Heart left ventricle (tissue), 16 donors: ENCODE results near the gene LRFN5. TPM values are rescaled to one million over a fixed set of nuclear protein-coding genes. Genes with fewer than 3 reads are reported as not detected.

ENCODE experiments used
- ATAC-seq, 4 donors: fragments of 200-7000 bp; cut with Tn5 transposase; one replicate each; pipeline ENCODE4 v1.9.1; 2020 to 2022; ENCODE audit warnings: moderate library complexity in 4 of 4, mild to moderate bottlenecking in 3 of 4, moderate number of reproducible peaks in 1 of 4
- DNase-seq, 5 donors: peaks; one replicate each; pipeline ENCODE4 v3.0.0-alpha.2; 2020
- H3K27ac ChIP-seq, 12 donors: fragments of 200-600 bp; sonication (generic) in 4 of 12; one replicate each; pipeline versions ENCODE4 v1.5.0 to v1.8.0; 2016 to 2022; ENCODE audit warnings: mild to moderate bottlenecking in 2 of 12
- H3K27me3 ChIP-seq, 9 donors: fragments of 200-600 bp; sonication (generic) in 2 of 9; one replicate each; pipeline versions ENCODE4 v1.5.1 to v1.8.0; 2016 to 2022; ENCODE audit warnings: mild to moderate bottlenecking in 3 of 9
- H3K36me3 ChIP-seq, 9 donors: fragments of 200-600 bp; sonication (generic) in 2 of 9; one replicate each; pipeline versions ENCODE4 v1.5.0 to v1.8.0; 2018 to 2022; ENCODE audit warnings: mild to moderate bottlenecking in 2 of 9
- H3K4me1 ChIP-seq, 12 donors: fragments of 200-600 bp; sonication (generic) in 4 of 12; one replicate each; pipeline versions ENCODE4 v1.5.0 to v1.8.0; 2016 to 2022; ENCODE audit warnings: mild to moderate bottlenecking in 3 of 12
- H3K4me3 ChIP-seq, 12 donors: fragments of 200-600 bp; sonication (generic) in 4 of 12; one replicate each; pipeline versions ENCODE4 v1.5.0 to v1.8.0; 2017 to 2022; ENCODE audit warnings: mild to moderate bottlenecking in 9 of 12, moderate library complexity in 4 of 12
- H3K9me3 ChIP-seq, 12 donors: fragments of 200-600 bp; sonication (generic) in 4 of 12; one replicate each; pipeline versions ENCODE4 v1.5.0 to v1.8.0; 2016 to 2022; ENCODE audit warnings: mild to moderate bottlenecking in 1 of 12
- POLR2A ChIP-seq, 2 donors: fragments of 450-650 bp; IDR thresholded peaks; one replicate each; pipeline ENCODE4 v1.6.1; 2017; ENCODE audit warnings: antibody characterized with exemption in 2 of 2, mild to moderate bottlenecking in 2 of 2, moderate library complexity in 2 of 2
- WGBS, 4 donors: extraction: QIAGEN DNeasy Blood & Tissue Kit in 2 of 4; methylation state at CpG; one replicate each; pipeline versions ENCODE4 v1.1.5 to v1.1.7; 2013 to 2018; 5-methylcytosine and 5-hydroxymethylcytosine counted together
- intact Hi-C, 10 donors: fragments of 100-400 bp; cut with DNase I; formaldehyde crosslinking; loops; one replicate each; pipeline versions ENCODE4 v1.11.1 to v1.14.2; 2022
- polyA plus RNA-seq, 2 donors: library from polyadenylated mRNA; stranded (reverse); fragments of 200-250 nt; gene quantifications; one replicate each; pipeline ENCODE4 v1.2.3, GENCODE V29; 2013
- total RNA-seq, 9 donors: library from RNA; depleted of rRNA in 2 of 9; stranded (reverse); fragments of >200 nt in 2 of 9; fragmentation: NEBNext Ultra II Directional in 3 of 9; extraction: Animal tissue kit (Norgen Biotek cat#: 25700) in 3 of 9; gene quantifications; one replicate each; pipeline versions ENCODE4 v1.1.0 to v1.2.4, GENCODE V29; 2016 to 2023
- TF ChIP-seq, protein P1 (sequence below), 12 donors: fragments of 200-600 bp; sonication (generic) in 4 of 12; IDR thresholded peaks; one replicate each; pipeline versions ENCODE4 v1.5.0 to v1.8.0; 2018 to 2022; ENCODE audit warnings: antibody characterized with exemption in 12 of 12, mild to moderate bottlenecking in 5 of 12
- donor health status: ischemic (EF 13 %, LVEDD 7.1; RV severe dilation, severe dysfunction).
- donor health status: healthy with polysubstance abuse.
- donor health status: DM: no; HTN: yes; CAD: no.
- donor health status: DM: no; HTN: no; CAD: no.
- donor health status: ischemic (EF 25% LVEDD 6.9; RV normal size, moderate dysfunction).
- donor health status: ischemic (EF 25% LVEDD 5.7; RV mildly dilated, moderate dysfunction).
- donor health status: healthy.
- donor health status: DM: yes; HTN: yes; CAD: no.
- donor health status: ischemic (EF 35%, LVEDD 5.7; RV mildly dilated, moderate dysfunction).
- donor health status: nonischemic (EF 11% LVEDD 7.7; RV severe dilation, severe dysfunction).
- donor health status: DM: yes; HTN: yes; CAD: no.
- donor health status: PGD.
- donor health status: ischemic (EF 29% LVEDD 5.4; RV normal size, mild dysfunction).
- donor health status: nonischemic (EF 23%, LVEDD 6.1; RV moderate dilation, normal function).

Gene LRFN5
- total and polyA plus RNA-seq, 11 donors: 0.11 to 0.91 (median 0.38) TPM

GRCh38 chr14:41825622-41826021 lies 218.9 kb downstream of the LRFN5 start:
- DNase-seq (no peak), ATAC-seq (no peak)
- H3K36me3 ChIP-seq: no peaks in the 10 kb centered on the region
- no peak overlapping the region for H3K27ac ChIP-seq
- 63 to 70% (median 68%) methylated on average over 1 of the region's 1 CpG for WGBS, 4 donors
- H3K4me3 ChIP-seq: no peak overlapping the region
- H3K9me3 ChIP-seq: peaks cover 0 to 26% (median 6%) of the 10 kb centered on the region in 12 donors
- intact Hi-C loops: no loop called here
- TF ChIP-seq POLR2A (IDR thresholded peaks at IDR 0.05): no peak
- TF ChIP-seq, protein P1, sequence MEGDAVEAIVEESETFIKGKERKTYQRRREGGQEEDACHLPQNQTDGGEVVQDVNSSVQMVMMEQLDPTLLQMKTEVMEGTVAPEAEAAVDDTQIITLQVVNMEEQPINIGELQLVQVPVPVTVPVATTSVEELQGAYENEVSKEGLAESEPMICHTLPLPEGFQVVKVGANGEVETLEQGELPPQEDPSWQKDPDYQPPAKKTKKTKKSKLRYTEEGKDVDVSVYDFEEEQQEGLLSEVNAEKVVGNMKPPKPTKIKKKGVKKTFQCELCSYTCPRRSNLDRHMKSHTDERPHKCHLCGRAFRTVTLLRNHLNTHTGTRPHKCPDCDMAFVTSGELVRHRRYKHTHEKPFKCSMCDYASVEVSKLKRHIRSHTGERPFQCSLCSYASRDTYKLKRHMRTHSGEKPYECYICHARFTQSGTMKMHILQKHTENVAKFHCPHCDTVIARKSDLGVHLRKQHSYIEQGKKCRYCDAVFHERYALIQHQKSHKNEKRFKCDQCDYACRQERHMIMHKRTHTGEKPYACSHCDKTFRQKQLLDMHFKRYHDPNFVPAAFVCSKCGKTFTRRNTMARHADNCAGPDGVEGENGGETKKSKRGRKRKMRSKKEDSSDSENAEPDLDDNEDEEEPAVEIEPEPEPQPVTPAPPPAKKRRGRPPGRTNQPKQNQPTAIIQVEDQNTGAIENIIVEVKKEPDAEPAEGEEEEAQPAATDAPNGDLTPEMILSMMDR (IDR thresholded peaks at IDR 0.05): no peak
- H3K27me3 ChIP-seq: no peaks in the 10 kb centered on the region
- H3K4me1 ChIP-seq: no peaks in the 10 kb centered on the region

DNA sequence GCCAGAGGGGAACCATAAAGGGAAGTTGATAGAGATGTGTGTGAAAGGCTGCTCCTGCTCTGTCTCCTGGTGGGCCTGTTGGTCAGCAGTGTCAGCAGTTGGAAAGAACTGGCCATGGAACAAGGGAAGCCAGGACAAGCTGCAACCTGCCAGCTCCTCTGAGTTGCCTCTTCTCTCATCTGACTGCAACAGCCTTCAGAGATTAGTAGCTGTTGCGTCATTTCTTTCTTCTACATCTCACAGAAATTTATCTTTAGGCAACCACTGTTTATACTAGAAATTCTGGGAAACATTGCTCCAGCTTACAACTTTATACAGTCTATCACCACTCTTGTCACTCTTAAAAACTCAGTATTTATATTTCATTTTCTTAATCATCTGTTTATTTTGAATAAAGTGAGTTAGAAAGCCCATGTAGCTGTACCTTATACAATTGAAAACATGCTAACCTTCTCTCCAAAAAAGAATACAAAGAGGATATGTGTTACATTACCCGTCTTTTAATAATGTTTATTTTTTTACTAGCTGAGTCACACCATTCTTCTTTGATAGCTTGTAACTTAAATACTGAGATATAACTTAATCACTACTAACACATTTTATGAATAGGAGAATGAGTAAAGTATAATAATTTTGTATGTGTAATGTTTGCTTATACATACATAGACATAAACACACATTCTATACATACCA lies 224.2 kb downstream of the LRFN5 start:
- no peak for ATAC-seq
- H3K27ac ChIP-seq: no peak overlapping the region
- TF ChIP-seq, protein P1 (IDR thresholded peaks at IDR 0.05): no peak
- no peak for TF ChIP-seq POLR2A (IDR thresholded peaks at IDR 0.05)
- DNase-seq: no peak
- no peaks in the 10 kb centered on the region for H3K36me3 ChIP-seq
- intact Hi-C loops: no loop called here
- no peaks in the 10 kb centered on the region for H3K9me3 ChIP-seq
- WGBS, 4 donors: 56 to 76% (median 66%) methylated on average over 2 of the region's 2 CpGs
- no peak overlapping the region for H3K4me3 ChIP-seq
- H3K4me1 ChIP-seq: no peaks in the 10 kb centered on the region
- no peaks in the 10 kb centered on the region for H3K27me3 ChIP-seq

- intact Hi-C loops: no loop called here
- ATAC-seq (no peak), DNase-seq (no peak)
- Histone ChIP-seq H3K27me3 (no peaks in the 10 kb centered on the region), H3K9me3 (no peaks in the 10 kb centered on the region), H3K36me3 (no peaks in the 10 kb centered on the region), H3K4me3 (no peak overlapping the region), H3K27ac (no peak overlapping the region), H3K4me1 (no peaks in the 10 kb centered on the region)
- TF ChIP-seq, protein P1 (IDR thresholded peaks at IDR 0.05): no peak
- TF ChIP-seq POLR2A (IDR thresholded peaks at IDR 0.05): no peak
- 69 to 84% (median 76%) methylated on average over 2 of the region's 2 CpGs for WGBS, 4 donors
Observed at GRCh38 chr14:41839661-41840060, 233.0 kb downstream of the LRFN5 start.

- Histone ChIP-seq H3K4me3 (no peak overlapping the region), H3K9me3 (no peaks in the 10 kb centered on the region), H3K4me1 (no peaks in the 10 kb centered on the region), H3K27ac (no peak overlapping the region), H3K27me3 (no peaks in the 10 kb centered on the region), H3K36me3 (no peaks in the 10 kb centered on the region)
- 59 to 83% (median 71%) methylated on average over 2 of the region's 2 CpGs for WGBS, 4 donors
- DNase-seq (no peak), ATAC-seq (no peak)
- intact Hi-C loops: no loop called here
- TF ChIP-seq POLR2A (IDR thresholded peaks at IDR 0.05): no peak
Observed at GRCh38 chr14:41859336-41859735, 252.7 kb downstream of the LRFN5 start.

DNA sequence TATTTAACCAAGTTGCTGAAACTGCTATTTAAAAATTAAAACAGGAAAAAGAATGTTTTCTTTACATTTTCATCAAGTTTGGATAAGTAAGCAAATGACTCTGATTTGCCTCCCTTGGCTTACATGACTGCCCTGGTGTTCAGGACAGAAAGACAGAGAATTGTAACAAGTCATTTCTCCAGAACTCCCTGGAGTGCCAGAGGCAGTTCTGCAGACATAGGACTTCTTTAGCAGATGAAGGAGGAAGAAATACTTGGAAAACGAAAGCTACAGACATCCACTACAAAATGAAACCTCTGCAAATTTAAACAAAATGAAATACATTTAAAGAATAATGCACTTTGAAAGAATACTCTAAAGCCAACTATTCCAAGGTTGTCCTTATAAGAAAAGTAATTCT lies 253.9 kb downstream of the LRFN5 start:
- Histone ChIP-seq H3K27me3 (no peaks in the 10 kb centered on the region), H3K27ac (no peak overlapping the region), H3K4me1 (no peaks in the 10 kb centered on the region), H3K4me3 (no peak overlapping the region), H3K36me3 (no peaks in the 10 kb centered on the region), H3K9me3 (no peaks in the 10 kb centered on the region)
- 43 to 77% (median 45%) methylated on average over 1 of the region's 1 CpG for WGBS, 4 donors
- TF ChIP-seq, protein P1 (IDR thresholded peaks at IDR 0.05): no peak
- no peak for TF ChIP-seq POLR2A (IDR thresholded peaks at IDR 0.05)
- intact Hi-C loops: no loop called here
- DNase-seq (no peak), ATAC-seq (no peak)
